ENCODE data around the gene CAMSAP3.

CAMSAP3 gene

GRCh38 chr19:7595466-7596133 lies at the start of gene CAMSAP3:
Gene CAMSAP3, plus strand, starts transcription at chr19:7595863. Its CDS starts 140 bp downstream, at chr19:7596003.
- Mint-ChIP-seq H3K9me3 (ENCODE audit: low read depth) (no peaks in the 10 kb centered on the region), H3K27ac (no peak within 1 kb of the TSS), H3K4me3 (peak within 1 kb of the TSS; percentile 74), H3K4me1 (ENCODE audit: low read depth) (peaks cover 6% of the 10 kb centered on the region), H3K36me3 (no peaks in the 10 kb centered on the region), H3K27me3 (peaks cover 10% of the 10 kb centered on the region)

- H3K27ac Mint-ChIP-seq: peak overlapping the region; percentile 82
- peaks cover 3% of the 10 kb centered on the region for H3K36me3 Mint-ChIP-seq
- H3K9me3 Mint-ChIP-seq (ENCODE audit: low read depth): no peaks in the 10 kb centered on the region
- H3K4me1 Mint-ChIP-seq (ENCODE audit: low read depth): peaks cover 13% of the 10 kb centered on the region
- no peaks in the 10 kb centered on the region for H3K27me3 Mint-ChIP-seq
- no peak overlapping the region for H3K4me3 Mint-ChIP-seq
Measured at GRCh38 chr19:7545904-7546303, 49.8 kb upstream of the CAMSAP3 start.

- Mint-ChIP-seq H3K27ac (peak overlapping the region; percentile 10), H3K4me3 (no peak overlapping the region), H3K9me3 (ENCODE audit: low read depth) (no peaks in the 10 kb centered on the region), H3K27me3 (no peaks in the 10 kb centered on the region), H3K36me3 (peaks cover 3% of the 10 kb centered on the region), H3K4me1 (ENCODE audit: low read depth) (peaks cover 16% of the 10 kb centered on the region)
Measured at GRCh38 chr19:7547159-7547558, 48.5 kb upstream of the CAMSAP3 start.

GRCh38 chr19:7549429-7550148 lies 46.1 kb upstream of the CAMSAP3 start:
- H3K27me3 Mint-ChIP-seq: no peaks in the 10 kb centered on the region
- peaks cover 3% of the 10 kb centered on the region for H3K36me3 Mint-ChIP-seq
- H3K27ac Mint-ChIP-seq: no peak overlapping the region
- H3K9me3 Mint-ChIP-seq (ENCODE audit: low read depth): no peaks in the 10 kb centered on the region
- peaks cover 13% of the 10 kb centered on the region for H3K4me1 Mint-ChIP-seq (ENCODE audit: low read depth)
- no peak overlapping the region for H3K4me3 Mint-ChIP-seq

GRCh38 chr19:7550169-7550770 lies 45.4 kb upstream of the CAMSAP3 start:
- Mint-ChIP-seq H3K9me3 (ENCODE audit: low read depth) (no peaks in the 10 kb centered on the region), H3K4me1 (ENCODE audit: low read depth) (peaks cover 13% of the 10 kb centered on the region), H3K4me3 (no peak overlapping the region), H3K27ac (no peak overlapping the region), H3K36me3 (peaks cover 3% of the 10 kb centered on the region), H3K27me3 (no peaks in the 10 kb centered on the region)

GRCh38 chr19:7550987-7551761 lies 44.5 kb upstream of the CAMSAP3 start:
- Mint-ChIP-seq H3K4me1 (ENCODE audit: low read depth) (peaks cover 9% of the 10 kb centered on the region), H3K36me3 (no peaks in the 10 kb centered on the region), H3K27me3 (no peaks in the 10 kb centered on the region), H3K4me3 (no peak overlapping the region), H3K9me3 (ENCODE audit: low read depth) (no peaks in the 10 kb centered on the region), H3K27ac (no peak overlapping the region)

- H3K4me1 Mint-ChIP-seq (ENCODE audit: low read depth): peaks cover 5% of the 10 kb centered on the region
- no peaks in the 10 kb centered on the region for H3K9me3 Mint-ChIP-seq (ENCODE audit: low read depth)
- no peak overlapping the region for H3K27ac Mint-ChIP-seq
- H3K36me3 Mint-ChIP-seq: peaks cover under 1% of the 10 kb centered on the region
- no peak overlapping the region for H3K4me3 Mint-ChIP-seq
- H3K27me3 Mint-ChIP-seq: no peaks in the 10 kb centered on the region
Measured at GRCh38 chr19:7552781-7553180, 42.9 kb upstream of the CAMSAP3 start.

- Mint-ChIP-seq H3K27ac (no peak overlapping the region), H3K4me3 (no peak overlapping the region), H3K9me3 (ENCODE audit: low read depth) (no peaks in the 10 kb centered on the region), H3K4me1 (ENCODE audit: low read depth) (peaks cover 5% of the 10 kb centered on the region), H3K27me3 (no peaks in the 10 kb centered on the region), H3K36me3 (peaks cover 7% of the 10 kb centered on the region)
Measured at GRCh38 chr19:7554565-7554964, 41.1 kb upstream of the CAMSAP3 start.

- Mint-ChIP-seq H3K4me3 (no peak overlapping the region), H3K27me3 (no peaks in the 10 kb centered on the region), H3K27ac (no peak overlapping the region), H3K9me3 (ENCODE audit: low read depth) (no peaks in the 10 kb centered on the region), H3K36me3 (peaks cover 8% of the 10 kb centered on the region), H3K4me1 (ENCODE audit: low read depth) (peaks cover 5% of the 10 kb centered on the region)
Measured at GRCh38 chr19:7554990-7555864, 40.4 kb upstream of the CAMSAP3 start.

GRCh38 chr19:7556696-7557315 lies 38.9 kb upstream of the CAMSAP3 start:
- no peak overlapping the region for H3K4me3 Mint-ChIP-seq
- no peaks in the 10 kb centered on the region for H3K27me3 Mint-ChIP-seq
- H3K27ac Mint-ChIP-seq: no peak overlapping the region
- peaks cover 11% of the 10 kb centered on the region for H3K36me3 Mint-ChIP-seq
- H3K9me3 Mint-ChIP-seq (ENCODE audit: low read depth): no peaks in the 10 kb centered on the region
- H3K4me1 Mint-ChIP-seq (ENCODE audit: low read depth): peaks cover 2% of the 10 kb centered on the region

GRCh38 chr19:7558667-7559066 lies 37.0 kb upstream of the CAMSAP3 start:
- Mint-ChIP-seq H3K27me3 (no peaks in the 10 kb centered on the region), H3K36me3 (peaks cover 11% of the 10 kb centered on the region), H3K27ac (no peak overlapping the region), H3K9me3 (ENCODE audit: low read depth) (no peaks in the 10 kb centered on the region), H3K4me1 (ENCODE audit: low read depth) (no peaks in the 10 kb centered on the region), H3K4me3 (no peak overlapping the region)

- Mint-ChIP-seq H3K4me1 (ENCODE audit: low read depth) (no peaks in the 10 kb centered on the region), H3K27me3 (no peaks in the 10 kb centered on the region), H3K4me3 (no peak overlapping the region), H3K9me3 (ENCODE audit: low read depth) (no peaks in the 10 kb centered on the region), H3K27ac (no peak overlapping the region), H3K36me3 (peaks cover 11% of the 10 kb centered on the region)
Measured at GRCh38 chr19:7559102-7559501, 36.6 kb upstream of the CAMSAP3 start.

- Mint-ChIP-seq H3K27ac (no peak overlapping the region), H3K27me3 (no peaks in the 10 kb centered on the region), H3K4me1 (ENCODE audit: low read depth) (no peaks in the 10 kb centered on the region), H3K4me3 (no peak overlapping the region), H3K36me3 (peaks cover 11% of the 10 kb centered on the region), H3K9me3 (ENCODE audit: low read depth) (no peaks in the 10 kb centered on the region)
Measured at GRCh38 chr19:7560255-7560654, 35.4 kb upstream of the CAMSAP3 start.

- no peaks in the 10 kb centered on the region for H3K9me3 Mint-ChIP-seq (ENCODE audit: low read depth)
- H3K27ac Mint-ChIP-seq: no peak overlapping the region
- H3K4me3 Mint-ChIP-seq: no peak overlapping the region
Measured at GRCh38 chr19:7561325-7561724, 34.3 kb upstream of the CAMSAP3 start.

More at GRCh38 chr19:7561325-7561724, 34.3 kb upstream of the CAMSAP3 start:
- no peaks in the 10 kb centered on the region for H3K4me1 Mint-ChIP-seq (ENCODE audit: low read depth)
- H3K36me3 Mint-ChIP-seq: peaks cover 11% of the 10 kb centered on the region
- H3K27me3 Mint-ChIP-seq: no peaks in the 10 kb centered on the region
